Left lung (tissue), 10 donors: Measurements from ENCODE around the gene LSP1. TPM values are rescaled to one million over a fixed set of nuclear protein-coding genes. Genes with fewer than 3 reads are reported as not detected.

Source experiments
- ATAC-seq: fragments of 200-7000 bp; cut with Tn5 transposase; one replicate; pipeline ENCODE4 v1.9.1; 2020; ENCODE audit warnings: moderate library complexity
- DNase-seq, 4 donors: peaks; one replicate each; pipeline ENCODE4 v3.0.0-alpha.2; 2013 to 2020
- H3K27ac ChIP-seq, 2 donors: fragments of 200-600 bp; sonication (generic) in 1 of 2; one replicate each; pipeline versions ENCODE4 v1.5.0 to v1.8.0; 2020 to 2021
- H3K27me3 ChIP-seq, 2 donors: fragments of 200-600 bp; sonication (generic) in 1 of 2; one replicate each; pipeline versions ENCODE4 v1.5.0 to v1.8.0; 2020 to 2021
- H3K36me3 ChIP-seq, 2 donors: fragments of 200-600 bp; sonication (generic) in 1 of 2; one replicate each; pipeline versions ENCODE4 v1.5.0 to v1.8.0; 2020 to 2021
- H3K4me1 ChIP-seq, 2 donors: fragments of 200-600 bp; one replicate each; pipeline ENCODE4 v1.8.0; 2021
- H3K4me3 ChIP-seq, 2 donors: fragments of 200-600 bp; sonication (generic) in 1 of 2; one replicate each; pipeline versions ENCODE4 v1.5.0 to v1.8.0; 2020 to 2021; ENCODE audit warnings: mild to moderate bottlenecking in 1 of 2
- H3K9me3 ChIP-seq, 2 donors: fragments of 200-600 bp; sonication (generic) in 1 of 2; one replicate each; pipeline versions ENCODE4 v1.5.0 to v1.8.0; 2020 to 2021
- CTCF ChIP-seq, 2 donors: fragments of 200-600 bp; sonication (generic) in 1 of 2; IDR thresholded peaks; one replicate each; pipeline versions ENCODE4 v1.5.0 to v1.8.0; 2021; ENCODE audit warnings: antibody characterized with exemption in 2 of 2
- intact Hi-C, 2 donors: fragments of 100-400 bp; cut with DNase I; formaldehyde crosslinking; loops; one replicate each; pipeline versions ENCODE4 v1.11.2 to v1.14.2; 2022
- polyA plus RNA-seq, 6 donors: library from polyadenylated mRNA; unstranded; fragments of 120-200 nt; gene quantifications; one replicate each; pipeline ENCODE4 v1.2.1, GENCODE V29; 2013; ENCODE audit not compliant: insufficient read length in 6 of 6
- total RNA-seq, 2 donors: library from RNA; stranded (reverse); fragmentation: NEBNext Ultra II Directional; extraction: Animal tissue kit (Norgen Biotek cat#: 25700); gene quantifications; one replicate each; pipeline ENCODE4 v1.2.1, GENCODE V29; 2021
- donor health status: DM: no; HTN: yes; CAD: no.
- donor health status: DM: no; HTN: no; CAD: no.

Gene LSP1
- total and polyA plus RNA-seq, 8 donors, result 5.9 to 76.6 (median 7.5) TPM

- Histone ChIP-seq H3K36me3 (no peaks in the 10 kb centered on the region), H3K27ac (no peak overlapping the region), H3K4me3 (no peak overlapping the region), H3K4me1 (peaks cover 0 to 12% of the 10 kb centered on the region in 2 donors), H3K9me3 (peaks cover 0 to 19% of the 10 kb centered on the region in 2 donors), H3K27me3 (peaks cover 4 to 61% of the 10 kb centered on the region in 2 donors)
- ATAC-seq (no peak), DNase-seq (no peak)
- TF ChIP-seq CTCF (IDR thresholded peaks at IDR 0.05), result no peak
- intact Hi-C loops, result no loop called here
Measured at GRCh38 chr11:1814691-1815090, 38.2 kb upstream of the LSP1 start.

DNA sequence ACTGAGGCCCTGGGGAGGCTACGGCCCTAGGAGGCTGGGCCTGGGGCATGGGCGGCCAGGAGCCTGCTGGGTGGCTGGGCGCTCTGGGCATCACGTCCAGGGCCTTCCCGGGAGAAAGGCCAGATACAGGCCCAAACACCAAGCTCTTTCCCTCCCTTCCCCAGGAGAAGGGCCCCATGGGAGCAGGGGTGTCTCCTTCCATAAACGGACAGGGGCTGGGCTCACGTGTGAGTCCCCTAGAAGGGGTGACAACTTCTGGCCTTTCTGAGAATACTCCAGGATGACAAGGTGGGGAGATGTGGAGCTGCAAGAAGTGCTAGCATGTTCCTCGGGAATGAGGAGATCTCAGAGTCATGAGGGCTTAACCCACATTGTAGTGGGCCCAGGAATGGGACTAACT lies 37.6 kb upstream of the LSP1 start:
- peaks cover 0 to 11% of the 10 kb centered on the region in 2 donors for H3K4me1 ChIP-seq
- H3K27ac ChIP-seq, result no peak overlapping the region
- no peaks in the 10 kb centered on the region for H3K36me3 ChIP-seq
- no peak for ATAC-seq
- H3K27me3 ChIP-seq, result peaks cover 4 to 64% of the 10 kb centered on the region in 2 donors
- H3K4me3 ChIP-seq, result no peak overlapping the region
- no peak for DNase-seq
- TF ChIP-seq CTCF (IDR thresholded peaks at IDR 0.05), result no peak
- peaks cover 0 to 19% of the 10 kb centered on the region in 2 donors for H3K9me3 ChIP-seq
- intact Hi-C loops, result no loop called here

DNA sequence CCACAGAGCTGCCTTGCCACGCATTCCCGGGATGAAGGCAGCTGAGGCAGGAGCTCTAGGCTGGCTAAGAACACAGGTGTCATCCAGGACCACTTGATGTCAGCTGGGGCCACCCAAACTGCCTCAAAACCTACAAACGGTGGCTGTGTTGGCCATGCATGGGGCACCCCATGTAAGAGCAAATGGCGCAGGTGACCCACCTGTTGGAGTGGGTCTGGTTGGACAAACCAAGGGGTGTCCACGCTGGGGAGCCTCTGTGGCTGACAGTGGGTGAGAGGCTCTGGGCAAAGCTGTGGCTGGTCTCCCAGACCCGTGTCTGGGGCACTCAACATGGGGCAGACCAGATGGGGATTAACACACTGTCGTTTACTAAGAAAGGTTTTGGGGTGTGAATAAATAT lies 37.1 kb upstream of the LSP1 start:
- Histone ChIP-seq H3K36me3 (no peaks in the 10 kb centered on the region), H3K4me3 (no peak overlapping the region), H3K27me3 (peaks cover 4 to 69% of the 10 kb centered on the region in 2 donors), H3K9me3 (peaks cover 0 to 19% of the 10 kb centered on the region in 2 donors), H3K27ac (no peak overlapping the region), H3K4me1 (peaks cover 0 to 7% of the 10 kb centered on the region in 2 donors)
- DNase-seq (no peak), ATAC-seq (no peak)
- TF ChIP-seq CTCF (IDR thresholded peaks at IDR 0.05), result no peak
- intact Hi-C loops, result no loop called here

- H3K9me3 ChIP-seq, result peaks cover 0 to 19% of the 10 kb centered on the region in 2 donors
- no peak overlapping the region for H3K27ac ChIP-seq
- TF ChIP-seq CTCF (IDR thresholded peaks at IDR 0.05), result no peak
- intact Hi-C loops, result no loop called here
- peaks cover 4 to 63% of the 10 kb centered on the region in 2 donors for H3K27me3 ChIP-seq
- H3K36me3 ChIP-seq, result no peaks in the 10 kb centered on the region
- no peak overlapping the region for H3K4me3 ChIP-seq
- DNase-seq, result no peak
- ATAC-seq, result no peak
- H3K4me1 ChIP-seq, result peaks cover 0 to 5% of the 10 kb centered on the region in 2 donors
Measured at GRCh38 chr11:1817000-1817399, 35.9 kb upstream of the LSP1 start.

- H3K9me3 ChIP-seq, result peaks cover 0 to 19% of the 10 kb centered on the region in 2 donors
- intact Hi-C loops, result no loop called here
Measured at GRCh38 chr11:1817511-1817910, 35.4 kb upstream of the LSP1 start.

More at GRCh38 chr11:1817511-1817910, 35.4 kb upstream of the LSP1 start:
- H3K4me1 ChIP-seq, result peaks cover 0 to 5% of the 10 kb centered on the region in 2 donors
- H3K27me3 ChIP-seq, result peaks cover 0 to 58% of the 10 kb centered on the region in 2 donors
- no peak overlapping the region for H3K27ac ChIP-seq
- no peak for TF ChIP-seq CTCF (IDR thresholded peaks at IDR 0.05)
- H3K36me3 ChIP-seq, result no peaks in the 10 kb centered on the region
- ATAC-seq (no peak), DNase-seq (no peak)
- no peak overlapping the region for H3K4me3 ChIP-seq
